Esophagus muscularis mucosa (tissue), 4 donors: ENCODE measurements around the gene VGF. TPM values are rescaled to one million over a fixed set of nuclear protein-coding genes. Genes with fewer than 3 reads are reported as not detected.
"Not testable (repeated sequence)": the region's sequence is repeated elsewhere in the genome, so short reads cannot be mapped to it uniquely, and the experiment has no call there.

Source experiments
- DNase-seq: peaks from one replicate; pipeline ENCODE4 v3.0.0-alpha.2; 2017; ENCODE audit errors: extremely low spot score
- H3K27ac ChIP-seq, 4 donors: fragments of 200-600 bp; sonication (generic); replicated peaks in 1 of 4; 1 replicate in 3 of 4; 2 replicates in 1 of 4; pipeline ENCODE4 v1.5.1; 2016 to 2019; ENCODE audit warnings: mild to moderate bottlenecking in 1 of 4
- H3K27me3 ChIP-seq, 4 donors: fragments of 200-600 bp; sonication (generic); one replicate each; pipeline versions ENCODE4 v1.5.1 to v1.6.0; 2016 to 2019
- H3K36me3 ChIP-seq, 4 donors: fragments of 200-600 bp; sonication (generic); one replicate each; pipeline ENCODE4 v1.5.1; 2016 to 2019
- H3K4me1 ChIP-seq, 4 donors: fragments of 200-600 bp; sonication (generic); one replicate each; pipeline ENCODE4 v1.5.1; 2016 to 2019
- H3K4me3 ChIP-seq, 4 donors: fragments of 200-600 bp; sonication (generic); 1 replicate in 2 of 4; 2 replicates in 2 of 4; pipeline ENCODE4 v1.5.1; 2016 to 2019; ENCODE audit warnings: mild to moderate bottlenecking in 4 of 4, moderate library complexity in 1 of 4
- H3K9me3 ChIP-seq, 4 donors: fragments of 200-600 bp; sonication (generic); 1 replicate in 3 of 4; 2 replicates in 1 of 4; pipeline ENCODE4 v1.5.1; 2016 to 2019
- EP300 ChIP-seq: sonication (generic); formaldehyde crosslinking; IDR thresholded peaks from one replicate; pipeline ENCODE4 v1.6.1; 2017; ENCODE audit warnings: antibody characterized with exemption
- POLR2A ChIP-seq: fragments of 450-650 bp; IDR thresholded peaks from one replicate; pipeline ENCODE4 v1.6.1; 2017; ENCODE audit warnings: antibody characterized with exemption, moderate library complexity, mild to moderate bottlenecking, low read depth
- POLR2AphosphoS5 ChIP-seq, 2 donors: sonication (generic); formaldehyde crosslinking; IDR thresholded peaks; one replicate each; pipeline ENCODE4 v1.6.1; 2017; ENCODE audit warnings: antibody characterized with exemption in 2 of 2
- WGBS: methylation state at CpG from one replicate; pipeline ENCODE4 v1.1.5; 2018; 5-methylcytosine and 5-hydroxymethylcytosine counted together
- intact Hi-C: fragments of 100-400 bp; cut with DNase I; formaldehyde crosslinking; loops from one replicate; pipeline ENCODE4 v1.15.1; 2023
- total RNA-seq, 4 donors: library from RNA; depleted of rRNA; stranded (reverse); fragments of >200 nt; gene quantifications; one replicate each; pipeline versions ENCODE4 v1.1.0 to v1.2.1, GENCODE V29; 2016
- TF ChIP-seq, protein P1 (sequence below), 3 experiments: fragments of 200-600 bp in 2 of 3; fragments of 450-650 bp in 1 of 3; sonication (generic) in 2 of 3; IDR thresholded peaks; one replicate each; pipeline ENCODE4 v1.5.1; 2017 to 2019; ENCODE audit warnings: antibody characterized with exemption in 3 of 3, mild to moderate bottlenecking in 2 of 3, moderate library complexity in 1 of 3

VGF gene
- total RNA-seq, 4 donors from 2014 or later, result 0.23 to 0.33 (median 0.26) TPM; not detected in 1

DNA sequence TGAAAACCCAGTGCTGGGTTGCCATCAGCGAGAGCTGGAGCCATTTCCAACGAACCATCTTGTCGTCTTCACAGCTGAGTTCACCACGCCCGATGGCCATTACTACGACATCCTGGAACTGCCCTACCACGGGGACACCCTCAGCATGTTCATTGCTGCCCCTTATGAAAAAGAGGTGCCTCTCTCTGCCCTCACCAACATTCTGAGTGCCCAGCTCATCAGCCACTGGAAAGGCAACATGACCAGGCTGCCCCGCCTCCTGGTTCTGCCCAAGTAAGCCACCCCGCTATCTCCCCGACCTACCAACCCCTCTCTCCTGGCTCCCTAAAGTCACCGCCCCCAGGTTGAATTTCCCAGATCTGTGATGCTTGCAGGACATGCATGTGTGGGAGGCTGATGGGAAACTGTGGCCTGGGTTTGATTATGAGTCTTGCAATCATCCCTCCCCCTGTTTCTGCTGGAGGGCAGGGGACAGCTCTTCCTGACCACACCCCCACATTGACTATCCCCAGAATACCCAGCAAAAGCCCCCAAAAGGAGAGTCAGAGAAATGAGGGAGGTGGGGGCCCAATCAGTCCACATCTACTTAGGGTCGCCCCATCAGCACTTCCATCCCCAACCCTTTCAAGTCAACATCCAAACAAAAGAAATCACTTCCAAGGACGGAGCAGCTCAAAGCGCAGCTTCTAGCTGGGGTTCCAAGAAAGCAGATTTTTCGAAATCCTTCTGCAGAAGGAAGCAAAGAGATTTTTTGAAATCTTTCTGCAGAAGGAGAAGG is 31.6 kb downstream of the VGF start:
- Histone ChIP-seq H3K4me1 (peaks cover 7 to 14% (median 12%) of the 10 kb centered on the region in 4 donors), H3K27me3 (no peaks in the 10 kb centered on the region), H3K36me3 (peaks cover 0 to 43% (median 2%) of the 10 kb centered on the region in 4 donors), H3K9me3 (no peaks in the 10 kb centered on the region), H3K27ac (no peak overlapping the region), H3K4me3 (no peak overlapping the region)
- intact Hi-C loops, result no loop called here
- DNase-seq, result no peak
- WGBS, result 89% methylated on average over 15 of the region's 15 CpGs
- TF ChIP-seq, protein P1, sequence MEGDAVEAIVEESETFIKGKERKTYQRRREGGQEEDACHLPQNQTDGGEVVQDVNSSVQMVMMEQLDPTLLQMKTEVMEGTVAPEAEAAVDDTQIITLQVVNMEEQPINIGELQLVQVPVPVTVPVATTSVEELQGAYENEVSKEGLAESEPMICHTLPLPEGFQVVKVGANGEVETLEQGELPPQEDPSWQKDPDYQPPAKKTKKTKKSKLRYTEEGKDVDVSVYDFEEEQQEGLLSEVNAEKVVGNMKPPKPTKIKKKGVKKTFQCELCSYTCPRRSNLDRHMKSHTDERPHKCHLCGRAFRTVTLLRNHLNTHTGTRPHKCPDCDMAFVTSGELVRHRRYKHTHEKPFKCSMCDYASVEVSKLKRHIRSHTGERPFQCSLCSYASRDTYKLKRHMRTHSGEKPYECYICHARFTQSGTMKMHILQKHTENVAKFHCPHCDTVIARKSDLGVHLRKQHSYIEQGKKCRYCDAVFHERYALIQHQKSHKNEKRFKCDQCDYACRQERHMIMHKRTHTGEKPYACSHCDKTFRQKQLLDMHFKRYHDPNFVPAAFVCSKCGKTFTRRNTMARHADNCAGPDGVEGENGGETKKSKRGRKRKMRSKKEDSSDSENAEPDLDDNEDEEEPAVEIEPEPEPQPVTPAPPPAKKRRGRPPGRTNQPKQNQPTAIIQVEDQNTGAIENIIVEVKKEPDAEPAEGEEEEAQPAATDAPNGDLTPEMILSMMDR (IDR thresholded peaks at IDR 0.05), result no peak
- no peak for TF ChIP-seq POLR2AphosphoS5 (IDR thresholded peaks at IDR 0.05)
- TF ChIP-seq EP300, result no peak
- TF ChIP-seq POLR2A, result no peak

DNA sequence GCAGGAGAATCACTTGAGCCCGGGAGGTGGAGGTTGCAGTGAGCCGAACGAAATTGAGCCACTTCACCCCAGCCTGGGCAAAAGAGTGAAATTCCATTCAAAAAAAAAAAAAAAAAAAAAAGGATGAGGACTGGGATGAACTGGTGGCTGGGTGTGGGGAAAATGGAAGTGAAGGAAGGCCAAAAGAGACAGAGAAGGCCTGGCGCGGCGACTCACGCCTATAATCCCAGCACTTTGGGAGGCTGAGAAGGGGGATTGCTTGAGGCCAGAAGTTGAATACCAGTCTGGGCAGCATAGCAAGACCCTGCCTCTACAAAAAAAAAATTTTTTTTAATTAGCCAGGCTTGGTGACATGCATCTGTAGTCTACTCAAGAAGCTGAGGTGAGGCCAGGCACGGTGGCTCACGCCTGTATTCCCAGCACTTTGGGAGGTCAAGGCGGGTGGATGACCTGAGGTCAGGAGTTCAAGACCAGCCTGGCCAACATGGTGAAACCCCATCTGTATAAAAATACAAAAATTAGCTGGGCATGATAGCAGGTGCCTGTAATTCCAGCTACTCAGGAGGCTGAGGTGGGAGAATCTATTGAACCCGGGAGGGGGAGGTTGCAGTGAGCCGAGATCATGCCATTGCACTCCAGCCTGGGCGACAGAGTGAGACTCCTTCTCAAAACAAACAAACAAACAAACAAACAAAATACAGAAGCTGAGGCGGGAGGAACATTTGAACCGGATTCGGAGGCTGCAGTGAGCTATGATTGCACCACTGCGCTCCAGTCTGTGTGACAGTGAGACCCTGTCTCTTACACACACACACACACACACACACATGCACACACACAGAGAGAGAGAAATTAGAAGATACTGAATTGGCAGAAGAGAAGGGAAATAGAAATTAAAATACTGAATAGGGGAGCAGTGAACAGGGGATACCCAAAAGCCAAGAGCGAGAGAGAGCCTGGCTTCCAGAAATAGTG is 32.5 kb downstream of the VGF start:
- H3K4me3 ChIP-seq, intact Hi-C loops, H3K27me3 ChIP-seq, H3K9me3 ChIP-seq, H3K27ac ChIP-seq, DNase-seq: not testable (repeated sequence)
- H3K36me3 ChIP-seq, result peaks cover 0 to 43% (median 2%) of the 10 kb centered on the region in 4 donors
- WGBS, result 92% methylated on average over 18 of the region's 18 CpGs
- H3K4me1 ChIP-seq, result peaks cover 5 to 12% (median 5%) of the 10 kb centered on the region in 4 donors

DNA sequence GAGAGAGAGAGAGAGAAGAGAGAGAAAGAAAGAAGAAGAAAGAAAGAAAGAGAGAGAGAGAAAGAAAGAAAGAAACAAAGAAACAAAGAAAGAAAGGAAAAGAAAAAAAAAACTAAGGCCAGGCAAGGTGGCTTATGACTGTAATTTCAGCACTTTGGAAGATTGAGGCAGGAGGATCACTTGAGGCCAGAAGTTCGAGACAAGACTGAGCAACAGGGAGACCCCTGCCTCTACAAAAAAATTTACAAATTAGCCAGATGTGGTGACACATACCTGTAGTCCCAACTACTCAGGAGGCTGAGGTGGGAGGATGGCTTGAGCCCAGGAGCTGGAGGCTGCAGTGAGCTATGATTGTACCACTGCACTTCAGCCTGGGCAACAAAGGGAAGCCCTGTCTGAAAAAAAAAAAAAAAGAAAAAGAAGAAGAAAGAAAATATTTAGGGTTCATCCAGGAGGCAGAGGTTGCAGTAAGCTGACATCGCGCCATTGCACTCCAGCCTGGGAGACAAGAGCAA is 35.7 kb downstream of the VGF start:
- peaks cover 0 to 33% (median 0%) of the 10 kb centered on the region in 4 donors for H3K36me3 ChIP-seq
- no peaks in the 10 kb centered on the region for H3K9me3 ChIP-seq
- peaks cover 31 to 39% (median 33%) of the 10 kb centered on the region in 4 donors for H3K4me1 ChIP-seq
- no peak overlapping the region for H3K4me3 ChIP-seq
- intact Hi-C loops, result no loop called here
- no peak for TF ChIP-seq POLR2A
- TF ChIP-seq, protein P1 (IDR thresholded peaks at IDR 0.05), result no peak
- TF ChIP-seq POLR2AphosphoS5 (IDR thresholded peaks at IDR 0.05), result no peak
- no peak for TF ChIP-seq EP300
- no peaks in the 10 kb centered on the region for H3K27me3 ChIP-seq
- no peak for DNase-seq
- H3K27ac ChIP-seq, result no peak overlapping the region
- 89% methylated on average over 3 of the region's 3 CpGs for WGBS

DNA sequence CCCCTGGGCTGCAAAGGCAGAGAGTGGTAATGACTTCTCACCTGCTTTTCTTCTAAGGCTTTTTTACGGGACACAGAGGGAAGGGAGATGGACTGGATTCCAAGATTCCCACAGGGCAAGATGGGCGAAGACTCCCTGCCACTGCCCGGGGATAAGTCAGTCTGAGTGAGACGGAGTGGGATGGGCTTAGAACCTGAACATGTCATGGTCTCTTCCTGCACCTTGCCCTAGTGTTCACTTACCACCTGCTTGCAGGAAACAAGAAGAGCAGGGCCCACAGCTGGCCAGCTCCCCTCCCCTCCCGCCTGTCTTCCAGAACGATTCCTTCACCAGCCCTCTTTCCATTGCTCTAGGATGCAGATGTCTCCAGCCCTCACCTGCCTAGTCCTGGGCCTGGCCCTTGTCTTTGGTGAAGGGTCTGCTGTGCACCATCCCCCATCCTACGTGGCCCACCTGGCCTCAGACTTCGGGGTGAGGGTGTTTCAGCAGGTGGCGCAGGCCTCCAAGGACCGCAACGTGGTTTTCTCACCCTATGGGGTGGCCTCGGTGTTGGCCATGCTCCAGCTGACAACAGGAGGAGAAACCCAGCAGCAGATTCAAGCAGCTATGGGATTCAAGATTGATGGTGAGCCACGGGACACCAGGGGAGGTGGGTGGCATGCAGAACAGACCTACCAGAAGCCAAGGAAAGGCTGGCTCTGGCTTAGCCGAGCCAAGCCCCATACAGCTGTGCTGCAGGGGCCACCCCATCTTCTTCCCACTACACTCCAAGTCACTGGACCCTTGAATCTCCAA is 37.1 kb downstream of the VGF start:
- H3K27me3 ChIP-seq, result no peaks in the 10 kb centered on the region
- peaks cover 0 to 23% (median 0%) of the 10 kb centered on the region in 4 donors for H3K36me3 ChIP-seq
- no peak for DNase-seq
- intact Hi-C loops, result no loop called here
- WGBS, result 80% methylated on average over 14 of the region's 14 CpGs
- TF ChIP-seq, protein P1 (IDR thresholded peaks at IDR 0.05), result no peak
- TF ChIP-seq POLR2AphosphoS5 (IDR thresholded peaks at IDR 0.05), result no peak
- TF ChIP-seq POLR2A, result no peak
- TF ChIP-seq EP300, result no peak
- no peaks in the 10 kb centered on the region for H3K9me3 ChIP-seq
- H3K4me3 ChIP-seq, result peak overlapping the region in 2 of 4 donors; percentile 3 to 38
- no peak overlapping the region for H3K27ac ChIP-seq
- peaks cover 37 to 47% (median 40%) of the 10 kb centered on the region in 4 donors for H3K4me1 ChIP-seq
